Activated CD4-positive, alpha-beta T cell treated with anti-CD3 and anti-CD28 coated beads, Interleukin-10, Interleukin-2, amounts not matched to agents 100 ng/mL and 50 ng/mL, durations not matched to agents 16 hours and 8 hours (primary cell): ENCODE results near the gene MYO3B.
A peak's percentile ranks its signal among the peaks of the same experiment; 100 is the strongest.

Experiments used
- DNase-seq: peaks from one replicate; pipeline ENCODE4 v3.0.0-alpha.2; 2020

MYO3B gene

GRCh38 chr2:170307052-170307451 is 129.1 kb downstream of the MYO3B start:
- no peak for DNase-seq

- no peak for DNase-seq
Measured at GRCh38 chr2:170307555-170308351, 129.8 kb downstream of the MYO3B start.

- no peak for DNase-seq
Measured at GRCh38 chr2:170310876-170311502, 133.0 kb downstream of the MYO3B start.

- DNase-seq = no peak
Measured at GRCh38 chr2:170313347-170313991, 135.5 kb downstream of the MYO3B start.

- no peak for DNase-seq
Measured at GRCh38 chr2:170313992-170314348, 136.0 kb downstream of the MYO3B start.

- no peak for DNase-seq
Measured at GRCh38 chr2:170314744-170315447, 136.9 kb downstream of the MYO3B start.

GRCh38 chr2:170320948-170321347 is 143.0 kb downstream of the MYO3B start:
- no peak for DNase-seq

- DNase-seq = no peak
Measured at GRCh38 chr2:170321526-170321925, 143.6 kb downstream of the MYO3B start.

- no peak for DNase-seq
Measured at GRCh38 chr2:170322140-170322766, 144.3 kb downstream of the MYO3B start.

- no peak for DNase-seq
Measured at GRCh38 chr2:170323743-170324142, 145.8 kb downstream of the MYO3B start.

- peak; percentile 63 for DNase-seq
Measured at GRCh38 chr2:170324640-170325046, 146.7 kb downstream of the MYO3B start.

GRCh38 chr2:170330881-170331280 is 152.9 kb downstream of the MYO3B start:
- DNase-seq = no peak

GRCh38 chr2:170332676-170333402 is 154.9 kb downstream of the MYO3B start:
- DNase-seq = no peak

GRCh38 chr2:170335351-170335750 is 157.4 kb downstream of the MYO3B start:
- no peak for DNase-seq

- no peak for DNase-seq
Measured at GRCh38 chr2:170336408-170336807, 158.5 kb downstream of the MYO3B start.

GRCh38 chr2:170336916-170337315 is 159.0 kb downstream of the MYO3B start:
- DNase-seq = no peak

GRCh38 chr2:170339322-170339721 is 161.4 kb downstream of the MYO3B start:
- no peak for DNase-seq

GRCh38 chr2:170339750-170340692 is 162.1 kb downstream of the MYO3B start:
- no peak for DNase-seq

- DNase-seq = peak; percentile 38
Measured at GRCh38 chr2:170340693-170341068, 162.7 kb downstream of the MYO3B start.

GRCh38 chr2:170341684-170342623 is 164.0 kb downstream of the MYO3B start:
- no peak for DNase-seq
